ENCODE data around the gene MLX.
A peak's percentile ranks its signal among the peaks of the same experiment; 100 is the strongest.

The MLX gene

DNA sequence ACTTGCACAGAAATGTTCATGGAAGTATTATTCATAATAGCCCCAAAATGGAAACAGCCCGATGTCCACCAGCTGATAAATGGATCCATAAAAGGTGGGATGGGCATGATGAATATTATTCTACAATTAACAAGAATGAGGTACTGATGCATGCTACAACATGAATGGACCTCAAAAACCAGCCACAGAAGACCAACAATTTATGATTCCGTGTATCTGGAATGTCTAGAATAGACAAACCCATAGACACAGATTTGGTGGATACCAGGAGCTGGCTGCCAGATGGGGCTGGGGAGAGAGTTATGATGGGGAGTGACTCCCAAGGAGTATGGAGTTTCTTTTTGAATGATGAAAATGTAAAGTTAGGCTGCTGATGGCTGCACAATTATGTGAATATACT is 41.7 kb upstream of the MLX start:
- TF ChIP-seq, protein P1, sequence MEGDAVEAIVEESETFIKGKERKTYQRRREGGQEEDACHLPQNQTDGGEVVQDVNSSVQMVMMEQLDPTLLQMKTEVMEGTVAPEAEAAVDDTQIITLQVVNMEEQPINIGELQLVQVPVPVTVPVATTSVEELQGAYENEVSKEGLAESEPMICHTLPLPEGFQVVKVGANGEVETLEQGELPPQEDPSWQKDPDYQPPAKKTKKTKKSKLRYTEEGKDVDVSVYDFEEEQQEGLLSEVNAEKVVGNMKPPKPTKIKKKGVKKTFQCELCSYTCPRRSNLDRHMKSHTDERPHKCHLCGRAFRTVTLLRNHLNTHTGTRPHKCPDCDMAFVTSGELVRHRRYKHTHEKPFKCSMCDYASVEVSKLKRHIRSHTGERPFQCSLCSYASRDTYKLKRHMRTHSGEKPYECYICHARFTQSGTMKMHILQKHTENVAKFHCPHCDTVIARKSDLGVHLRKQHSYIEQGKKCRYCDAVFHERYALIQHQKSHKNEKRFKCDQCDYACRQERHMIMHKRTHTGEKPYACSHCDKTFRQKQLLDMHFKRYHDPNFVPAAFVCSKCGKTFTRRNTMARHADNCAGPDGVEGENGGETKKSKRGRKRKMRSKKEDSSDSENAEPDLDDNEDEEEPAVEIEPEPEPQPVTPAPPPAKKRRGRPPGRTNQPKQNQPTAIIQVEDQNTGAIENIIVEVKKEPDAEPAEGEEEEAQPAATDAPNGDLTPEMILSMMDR (IDR thresholded peaks at IDR 0.05; ENCODE audit: low read depth, low read length, missing control alignments), result no peak
- Histone ChIP-seq H3K27me3 (replicated peaks) (no peaks in the 10 kb centered on the region), H3K36me3 (replicated peaks) (no peaks in the 10 kb centered on the region), H3K27ac (peak overlapping the region; percentile 64), H3K4me3 (ENCODE audit: low read depth, low read length) (no peak overlapping the region)
- peak; percentile 47 for DNase-seq
- in situ Hi-C loops (cut with HindIII; ENCODE audit: low pct_ligation_motif_present, low sequenced_read_pairs), result no loop called here

DNA sequence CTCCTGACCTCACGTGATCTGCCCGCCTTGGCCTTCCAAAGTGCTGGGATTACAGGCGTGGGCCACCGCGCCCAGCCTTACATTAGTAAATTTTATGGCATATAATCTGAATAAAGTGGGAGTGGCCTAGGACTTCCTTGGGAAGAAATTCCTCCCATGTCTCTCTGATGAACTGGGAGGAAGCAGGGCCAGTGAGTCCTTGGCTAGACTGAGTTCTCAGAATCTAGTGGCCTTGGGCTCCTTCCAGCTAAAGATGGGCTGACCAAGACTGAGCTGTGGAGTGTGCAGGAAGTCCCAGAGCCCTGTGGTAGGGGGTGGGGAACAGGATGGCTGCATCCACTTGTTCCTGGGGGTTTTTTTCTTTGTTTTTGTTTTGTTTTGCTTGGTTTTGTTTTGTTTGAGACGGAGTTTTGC is 40.9 kb upstream of the MLX start:
- in situ Hi-C loops (cut with HindIII; ENCODE audit: low pct_ligation_motif_present, low sequenced_read_pairs), result no loop called here
- TF ChIP-seq, protein P1 (IDR thresholded peaks at IDR 0.05; ENCODE audit: low read depth, low read length, missing control alignments), result no peak
- Histone ChIP-seq H3K36me3 (replicated peaks) (no peaks in the 10 kb centered on the region), H3K4me3 (ENCODE audit: low read depth, low read length) (no peak overlapping the region), H3K27me3 (replicated peaks) (no peaks in the 10 kb centered on the region), H3K27ac (peak overlapping the region; percentile 64)
- DNase-seq, result peak; percentile 66

DNA sequence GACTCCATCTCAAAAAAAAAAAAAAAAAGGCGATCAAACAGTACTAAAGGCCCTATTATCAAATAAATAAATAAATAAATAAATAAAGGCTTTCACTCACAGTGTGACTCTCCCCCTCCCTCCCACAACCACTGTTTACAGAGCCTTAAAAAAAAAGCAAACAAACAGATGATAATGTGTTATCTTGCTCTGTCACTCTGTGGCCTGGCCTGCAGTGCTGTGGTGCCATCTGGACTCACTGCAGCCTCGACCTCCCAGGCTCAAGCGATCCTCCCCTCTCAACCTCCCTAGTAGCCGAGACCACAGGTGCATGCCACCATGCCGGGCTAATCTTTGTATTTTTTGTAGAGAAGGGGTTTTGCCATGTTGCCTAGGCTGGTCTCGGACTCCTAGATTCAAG is 39.0 kb upstream of the MLX start:
- Histone ChIP-seq H3K36me3 (replicated peaks) (no peaks in the 10 kb centered on the region), H3K27ac (no peak overlapping the region), H3K4me3 (ENCODE audit: low read depth, low read length) (no peak overlapping the region), H3K27me3 (replicated peaks) (no peaks in the 10 kb centered on the region)
- DNase-seq, result no peak
- in situ Hi-C loops (cut with HindIII; ENCODE audit: low pct_ligation_motif_present, low sequenced_read_pairs), result no loop called here
- TF ChIP-seq, protein P1 (IDR thresholded peaks at IDR 0.05; ENCODE audit: low read depth, low read length, missing control alignments), result no peak

DNA sequence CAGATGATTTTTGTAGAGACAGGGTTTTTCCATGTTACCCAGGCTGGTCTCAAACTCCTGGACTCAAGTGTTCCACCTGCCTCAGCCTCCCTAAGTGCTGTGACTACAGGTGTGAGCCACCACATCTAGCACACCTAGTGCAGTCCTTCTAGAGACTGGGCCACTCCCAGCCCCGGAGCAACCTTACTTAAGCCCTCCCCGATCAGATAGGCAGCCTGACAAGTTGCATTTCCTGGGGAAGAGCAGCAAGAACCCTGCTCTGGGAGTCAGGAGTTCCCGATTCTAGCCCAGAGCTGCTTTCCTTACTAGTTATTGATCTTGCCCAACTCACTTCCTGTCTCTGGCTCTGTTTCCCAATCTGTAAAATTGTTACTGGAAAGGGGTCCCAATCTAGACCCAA is 37.8 kb upstream of the MLX start:
- no peaks in the 10 kb centered on the region for H3K36me3 ChIP-seq (replicated peaks)
- no peak for DNase-seq
- in situ Hi-C loops (cut with HindIII; ENCODE audit: low pct_ligation_motif_present, low sequenced_read_pairs), result no loop called here
- H3K4me3 ChIP-seq (ENCODE audit: low read depth, low read length), result no peak overlapping the region
- TF ChIP-seq, protein P1 (IDR thresholded peaks at IDR 0.05; ENCODE audit: low read depth, low read length, missing control alignments), result no peak
- H3K27ac ChIP-seq, result no peak overlapping the region
- no peaks in the 10 kb centered on the region for H3K27me3 ChIP-seq (replicated peaks)

DNA sequence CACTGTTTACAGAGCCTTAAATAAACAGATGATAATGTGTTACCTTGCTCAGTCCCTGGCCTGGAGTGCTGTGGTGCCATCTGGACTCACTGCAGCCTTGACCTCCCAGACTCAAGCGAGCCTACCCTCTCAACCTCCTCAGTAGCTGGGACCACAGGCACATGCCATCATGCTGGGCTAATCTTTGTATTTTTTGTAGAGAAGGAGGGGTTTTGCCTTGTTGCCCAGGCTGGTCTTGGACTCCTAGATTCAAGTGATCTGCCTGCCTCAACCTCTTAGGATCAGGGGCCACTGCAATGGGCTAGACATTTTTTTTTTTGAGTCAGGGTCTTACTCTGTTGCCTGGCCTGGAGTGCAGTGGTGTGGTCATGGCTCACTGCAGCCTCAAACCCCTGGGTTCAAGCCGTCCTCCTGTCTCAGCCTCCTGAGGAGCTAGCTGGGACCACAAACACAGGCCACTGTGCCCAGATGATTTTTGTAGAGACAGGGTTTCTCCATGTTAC is 35.9 kb upstream of the MLX start:
- H3K27ac ChIP-seq, result no peak overlapping the region
- in situ Hi-C loops (cut with HindIII; ENCODE audit: low pct_ligation_motif_present, low sequenced_read_pairs), result no loop called here
- no peak for DNase-seq
- no peaks in the 10 kb centered on the region for H3K36me3 ChIP-seq (replicated peaks)
- TF ChIP-seq, protein P1 (IDR thresholded peaks at IDR 0.05; ENCODE audit: low read depth, low read length, missing control alignments), result no peak
- H3K4me3 ChIP-seq (ENCODE audit: low read depth, low read length), result no peak overlapping the region
- no peaks in the 10 kb centered on the region for H3K27me3 ChIP-seq (replicated peaks)

All from brain microvascular endothelial cell (primary cell).